SK-N-MC (cell line): Measurements from ENCODE around the gene DLD.

Source experiments
- EZH2 ChIP-seq: fragments of 200-600 bp; sonication (generic); IDR thresholded peaks from one replicate; pipeline ENCODE4 v1.6.1; 2017; ENCODE audit warnings: antibody characterized with exemption
- FOXP2 ChIP-seq: optimal IDR thresholded peaks from 2 replicates; pipeline ENCODE3; 2011; ENCODE audit warnings: mild to moderate bottlenecking, moderate library complexity; ENCODE audit not compliant: insufficient read depth; ENCODE audit errors: extremely low read length, control extremely low read depth
- POLR2AphosphoS5 ChIP-seq: IDR thresholded peaks from 2 replicates; pipeline ENCODE4 v1.6.1; 2012; ENCODE audit warnings: mild to moderate bottlenecking, low read depth, low read length, borderline replicate concordance

- no peak for TF ChIP-seq POLR2AphosphoS5
- no peak for TF ChIP-seq FOXP2
- TF ChIP-seq EZH2: no peak
These were observed 22.9 kb downstream of the DLD start for GRCh38 chr7:107913851-107914250.
